ENCODE data around the gene PRH2. TPM values are rescaled to one million over a fixed set of nuclear protein-coding genes. Genes with fewer than 3 reads are reported as not detected.

Gene PRH2
- total RNA-seq, 1 donor from 2014 or later, result not detected

DNA sequence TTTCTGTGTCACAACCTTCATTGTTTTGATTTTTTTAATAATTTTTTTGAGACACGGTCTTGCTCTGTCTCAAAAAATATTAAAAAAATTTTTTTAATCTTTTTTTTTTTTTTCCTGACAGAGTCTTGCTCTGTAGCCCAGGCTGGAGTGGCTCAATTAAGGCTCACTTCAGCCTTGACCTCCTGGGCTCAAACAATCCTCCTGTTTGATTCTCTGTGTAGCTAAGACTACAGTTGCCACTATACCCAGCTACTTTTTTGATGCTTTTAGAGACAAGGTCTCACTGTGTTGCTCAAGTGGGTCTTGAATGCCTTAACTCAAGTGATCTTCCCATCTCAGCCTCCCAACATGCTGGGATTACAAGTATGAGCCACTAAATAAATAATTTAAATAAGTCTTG lies 9.2 kb upstream of the PRH2 start:
- H3K27me3 ChIP-seq (ENCODE audit: control insufficient read depth, insufficient read depth, low read length), result no peaks in the 10 kb centered on the region
- H3K36me3 ChIP-seq (ENCODE audit: control insufficient read depth, insufficient read depth, low read length), result no peaks in the 10 kb centered on the region
- TF ChIP-seq CTCF (IDR thresholded peaks at IDR 0.05; ENCODE audit: insufficient read depth, low read length, poor library complexity, severe bottlenecking), result no peak
- no peak overlapping the region for H3K4me3 ChIP-seq (ENCODE audit: low read depth, low read length)
- no peak for DNase-seq (ENCODE audit: low read depth)

DNA sequence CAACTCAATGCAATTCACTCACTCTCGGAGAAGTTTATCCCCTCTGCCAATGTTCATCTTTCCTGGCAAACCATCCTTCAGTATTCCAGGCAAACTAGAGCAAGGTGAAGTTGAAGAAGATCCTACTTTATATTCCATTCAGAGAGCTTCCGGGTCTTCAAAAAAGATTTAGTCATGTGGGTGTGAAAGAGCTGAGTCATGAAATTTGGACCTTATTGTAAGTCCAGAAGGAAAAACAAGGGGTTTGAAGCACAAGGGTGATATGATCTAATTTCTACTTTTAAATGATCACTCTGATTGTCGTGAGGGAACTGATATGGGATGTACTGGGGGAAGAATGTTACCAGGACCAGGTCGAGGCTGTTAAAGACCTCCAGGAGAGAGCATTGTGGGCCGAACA lies 2.8 kb upstream of the PRH2 start:
- no peaks in the 10 kb centered on the region for H3K27me3 ChIP-seq (ENCODE audit: control insufficient read depth, insufficient read depth, low read length)
- no peak for TF ChIP-seq CTCF (IDR thresholded peaks at IDR 0.05; ENCODE audit: insufficient read depth, low read length, poor library complexity, severe bottlenecking)
- no peak for DNase-seq (ENCODE audit: low read depth)
- H3K36me3 ChIP-seq (ENCODE audit: control insufficient read depth, insufficient read depth, low read length), result no peaks in the 10 kb centered on the region
- H3K4me3 ChIP-seq (ENCODE audit: low read depth, low read length), result no peak overlapping the region

DNA sequence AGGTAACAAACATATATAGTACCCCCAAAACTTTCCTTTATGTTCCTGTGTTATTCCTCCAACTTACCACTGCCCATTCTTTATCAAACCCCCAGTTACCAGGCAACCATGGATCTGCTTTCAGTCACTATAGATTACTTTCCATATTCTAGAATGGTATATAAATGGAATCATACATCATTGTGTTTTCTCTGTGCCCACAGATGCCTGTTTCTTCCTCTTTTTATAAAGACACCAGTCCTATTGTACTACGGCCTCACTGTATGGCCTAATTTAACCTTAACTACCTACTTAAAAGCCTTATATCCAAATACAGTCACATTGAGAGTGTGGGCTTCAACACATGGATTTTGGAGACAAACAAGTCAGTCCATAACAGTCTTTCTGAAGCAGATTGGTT lies 7.5 kb downstream of the PRH2 start:
- no peak for DNase-seq (ENCODE audit: low read depth)
- no peaks in the 10 kb centered on the region for H3K36me3 ChIP-seq (ENCODE audit: control insufficient read depth, insufficient read depth, low read length)
- no peak for TF ChIP-seq CTCF (IDR thresholded peaks at IDR 0.05; ENCODE audit: insufficient read depth, low read length, poor library complexity, severe bottlenecking)
- H3K4me3 ChIP-seq (ENCODE audit: low read depth, low read length), result no peak overlapping the region
- H3K27me3 ChIP-seq (ENCODE audit: control insufficient read depth, insufficient read depth, low read length), result no peaks in the 10 kb centered on the region

DNA sequence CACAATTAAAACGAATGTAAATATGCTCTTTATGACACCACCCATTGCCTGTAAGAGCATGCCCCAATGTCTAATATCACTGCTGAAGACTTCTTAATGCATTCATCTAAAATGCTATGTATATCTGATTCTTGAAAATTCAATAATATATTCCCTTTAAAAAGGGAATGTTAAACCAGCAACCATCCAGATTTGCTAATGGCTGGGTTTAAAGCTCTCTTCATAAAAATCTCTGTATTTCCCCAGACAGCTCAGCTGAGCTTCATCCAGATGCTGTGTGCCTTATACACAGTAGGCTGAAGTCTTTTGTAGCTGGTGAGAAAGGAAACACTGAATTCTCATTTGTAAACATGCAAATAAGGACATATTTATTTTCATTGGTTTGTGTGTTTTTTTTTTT lies 10.1 kb downstream of the PRH2 start, which contains the start of gene TAS2R14:
Gene TAS2R14, minus strand, starts transcription at position 101 of the 400 bp plus-strand sequence. Its CDS starts 56 bp downstream, at position 45.
- H3K4me3 ChIP-seq (ENCODE audit: low read depth, low read length), result no peak within 1 kb of the TSS
- TF ChIP-seq CTCF (IDR thresholded peaks at IDR 0.05; ENCODE audit: insufficient read depth, low read length, poor library complexity, severe bottlenecking), result no peak
- no peaks in the 10 kb centered on the region for H3K27me3 ChIP-seq (ENCODE audit: control insufficient read depth, insufficient read depth, low read length)
- DNase-seq (ENCODE audit: low read depth), result no peak
- H3K36me3 ChIP-seq (ENCODE audit: control insufficient read depth, insufficient read depth, low read length), result no peaks in the 10 kb centered on the region

DNA sequence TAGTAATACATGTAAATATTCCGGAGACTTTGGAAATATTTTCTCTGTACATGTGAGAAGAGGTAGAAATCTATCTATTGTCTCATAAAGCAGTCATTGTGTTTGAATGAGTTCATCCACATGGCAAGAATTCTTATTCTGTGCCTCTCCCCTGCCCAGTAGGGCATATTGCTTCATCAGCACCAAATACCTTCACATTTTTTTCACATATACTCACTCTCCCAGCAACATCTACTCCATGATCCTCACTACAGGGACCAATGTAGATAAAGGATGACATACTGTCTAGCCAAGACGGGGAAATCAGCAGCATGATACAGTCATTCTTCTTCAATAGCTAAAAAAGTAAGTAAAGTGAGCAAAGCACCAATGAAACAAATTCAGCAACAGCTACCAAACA lies 11.4 kb downstream of the PRH2 start:
- Histone ChIP-seq H3K27me3 (ENCODE audit: control insufficient read depth, insufficient read depth, low read length) (no peaks in the 10 kb centered on the region), H3K36me3 (ENCODE audit: control insufficient read depth, insufficient read depth, low read length) (no peaks in the 10 kb centered on the region), H3K4me3 (ENCODE audit: low read depth, low read length) (no peak overlapping the region)
- no peak for TF ChIP-seq CTCF (IDR thresholded peaks at IDR 0.05; ENCODE audit: insufficient read depth, low read length, poor library complexity, severe bottlenecking)
- peak; percentile 76 for DNase-seq (ENCODE audit: low read depth)

DNA sequence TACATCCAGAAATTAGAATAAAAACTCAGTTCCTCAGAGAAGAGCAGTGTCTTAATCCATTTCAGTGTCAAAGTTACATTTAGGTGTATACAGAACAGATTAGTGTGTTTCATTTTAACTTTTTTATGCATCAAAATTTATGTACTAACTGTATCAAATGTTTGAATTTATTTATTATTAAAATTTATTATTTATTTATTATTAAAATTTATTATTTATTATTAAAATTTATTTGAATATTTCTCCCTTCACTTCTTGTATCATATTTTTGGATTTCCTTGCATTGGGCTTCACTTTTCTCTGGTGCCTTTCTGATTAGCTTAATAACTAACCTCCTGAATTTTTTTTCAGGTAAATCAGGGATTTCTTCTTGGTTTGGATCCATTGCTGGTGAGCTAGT lies 12.3 kb downstream of the PRH2 start:
- DNase-seq (ENCODE audit: low read depth), result no peak
- TF ChIP-seq CTCF (IDR thresholded peaks at IDR 0.05; ENCODE audit: insufficient read depth, low read length, poor library complexity, severe bottlenecking), result no peak
- no peaks in the 10 kb centered on the region for H3K36me3 ChIP-seq (ENCODE audit: control insufficient read depth, insufficient read depth, low read length)
- H3K4me3 ChIP-seq (ENCODE audit: low read depth, low read length), result no peak overlapping the region
- no peaks in the 10 kb centered on the region for H3K27me3 ChIP-seq (ENCODE audit: control insufficient read depth, insufficient read depth, low read length)

Measured in kidney epithelial cell (primary cell).